Thoracic aorta (tissue), 2 donors: ENCODE measurements around the gene PPA1. TPM values are rescaled to one million over a fixed set of nuclear protein-coding genes. Genes with fewer than 3 reads are reported as not detected.
"Not testable (repeated sequence)": the region's sequence is repeated elsewhere in the genome, so short reads cannot be mapped to it uniquely, and the experiment has no call there.

Experiments
- ATAC-seq: fragments of 150-250 bp; one replicate; pipeline ENCODE4 v1.8.0; 2017; ENCODE audit warnings: low read depth; ENCODE audit not compliant: insufficient number of reproducible peaks, low FRiP score
- DNase-seq: peaks from one replicate; pipeline ENCODE4 v3.0.0-alpha.2; 2020; ENCODE audit warnings: low spot score
- H3K27ac ChIP-seq, 2 donors: fragments of 200-600 bp; sonication (generic); 1 replicate in 1 of 2; 2 replicates in 1 of 2; pipeline ENCODE4 v1.5.1; 2016; ENCODE audit warnings: mild to moderate bottlenecking in 2 of 2, moderate library complexity in 2 of 2
- H3K27me3 ChIP-seq: fragments of 200-600 bp; sonication (generic); replicated peaks from 2 replicates; pipeline ENCODE4 v1.6.0; 2016; ENCODE audit warnings: mild to moderate bottlenecking; ENCODE audit not compliant: insufficient read depth
- H3K36me3 ChIP-seq: fragments of 200-600 bp; sonication (generic); one replicate; pipeline ENCODE4 v1.5.1; 2016
- H3K4me1 ChIP-seq, 2 donors: fragments of 200-600 bp; sonication (generic); 1 replicate in 1 of 2; 2 replicates in 1 of 2; pipeline versions ENCODE4 v1.5.1 to v1.6.0; 2016; ENCODE audit warnings: low read depth in 2 of 2, mild to moderate bottlenecking in 1 of 2; ENCODE audit not compliant: control insufficient read depth in 1 of 2
- H3K4me3 ChIP-seq: fragments of 200-600 bp; sonication (generic); 2 replicates; pipeline ENCODE4 v1.5.1; 2016; ENCODE audit warnings: mild to moderate bottlenecking
- H3K9me3 ChIP-seq: fragments of 200-600 bp; sonication (generic); 2 replicates; pipeline ENCODE4 v1.5.1; 2016
- CTCF ChIP-seq: fragments of 200-600 bp; sonication (generic); IDR thresholded peaks from one replicate; pipeline ENCODE4 v1.5.1; 2019; ENCODE audit warnings: antibody characterized with exemption
- total RNA-seq, 2 donors: library from RNA; depleted of rRNA; stranded (reverse); fragments of >200 nt; gene quantifications; one replicate each; pipeline versions ENCODE4 v1.1.0 to v1.2.3, GENCODE V29; 2016

The PPA1 gene
- total RNA-seq, 2 donors from 2014 or later, result 55.9 to 76.1 TPM

DNA sequence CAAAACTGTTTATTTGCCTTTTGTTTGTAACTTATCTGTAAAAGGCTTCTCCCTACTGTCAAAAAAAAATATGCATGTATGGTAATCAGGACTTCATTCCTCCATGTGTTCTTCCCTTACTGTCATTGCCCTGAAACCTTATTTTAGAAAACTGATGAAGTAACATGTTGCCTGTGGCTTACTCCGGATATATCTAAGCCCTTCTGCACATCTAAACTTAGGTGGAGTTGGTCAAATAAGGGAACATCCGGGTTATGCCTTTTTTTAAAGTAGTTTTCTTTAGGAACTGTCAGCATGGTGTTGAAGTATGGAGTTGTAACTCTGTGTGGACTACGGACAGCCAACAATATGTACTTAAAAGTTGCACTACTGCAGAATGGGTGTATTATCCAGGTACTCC, 69.1 kb downstream of the PPA1 start:
- H3K9me3 ChIP-seq, result no peaks in the 10 kb centered on the region
- no peaks in the 10 kb centered on the region for H3K36me3 ChIP-seq
- TF ChIP-seq CTCF, result no peak
- peaks cover 54 to 73% of the 10 kb centered on the region in 2 donors for H3K4me1 ChIP-seq
- DNase-seq (no peak), ATAC-seq (no peak)
- H3K27me3 ChIP-seq, result no peaks in the 10 kb centered on the region
- H3K27ac ChIP-seq, result no peak overlapping the region
- H3K4me3 ChIP-seq, result no peak overlapping the region

- Histone ChIP-seq H3K9me3 (no peaks in the 10 kb centered on the region), H3K4me1 (peaks cover 47 to 66% of the 10 kb centered on the region in 2 donors), H3K27ac (no peak overlapping the region), H3K36me3 (no peaks in the 10 kb centered on the region), H3K4me3 (no peak overlapping the region), H3K27me3 (no peaks in the 10 kb centered on the region)
- DNase-seq (no peak), ATAC-seq (no peak)
- no peak for TF ChIP-seq CTCF
Measured at GRCh38 chr10:70163448-70163847, 69.8 kb downstream of the PPA1 start.

DNA sequence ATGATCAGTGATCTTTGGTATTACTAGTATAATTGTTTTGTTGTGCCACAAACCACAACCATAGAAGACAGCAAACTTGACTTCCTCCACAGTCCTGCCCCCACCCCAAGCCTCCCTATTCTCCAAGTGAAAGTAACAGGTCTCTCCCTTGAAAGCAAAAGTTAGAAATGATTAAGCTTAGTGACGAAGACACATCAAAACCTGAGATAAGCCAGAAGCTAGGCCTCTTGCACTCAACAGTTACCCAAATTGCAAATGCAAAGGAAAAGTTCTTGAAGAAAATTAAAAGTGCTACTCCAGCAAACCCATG, 70.4 kb downstream of the PPA1 start:
- no peak for TF ChIP-seq CTCF
- Histone ChIP-seq H3K4me3 (no peak overlapping the region), H3K27me3 (no peaks in the 10 kb centered on the region), H3K4me1 (peaks cover 41 to 60% of the 10 kb centered on the region in 2 donors), H3K36me3 (peaks cover 5% of the 10 kb centered on the region), H3K9me3 (no peaks in the 10 kb centered on the region), H3K27ac (no peak overlapping the region)
- DNase-seq (no peak), ATAC-seq (no peak)

GRCh38 chr10:70162151-70162891, 70.9 kb downstream of the PPA1 start:
- H3K9me3 ChIP-seq, result no peaks in the 10 kb centered on the region
- peaks cover 8% of the 10 kb centered on the region for H3K36me3 ChIP-seq
- H3K4me1 ChIP-seq, result peaks cover 35 to 54% of the 10 kb centered on the region in 2 donors
- DNase-seq, result no peak
- H3K27me3 ChIP-seq, result no peaks in the 10 kb centered on the region
- ATAC-seq, result no peak
- no peak overlapping the region for H3K4me3 ChIP-seq
- no peak overlapping the region for H3K27ac ChIP-seq
- TF ChIP-seq CTCF, result no peak

- no peaks in the 10 kb centered on the region for H3K27me3 ChIP-seq
- no peaks in the 10 kb centered on the region for H3K9me3 ChIP-seq
- no peak for ATAC-seq
- H3K36me3 ChIP-seq, result peaks cover 21% of the 10 kb centered on the region
- peaks cover 26 to 39% of the 10 kb centered on the region in 2 donors for H3K4me1 ChIP-seq
- TF ChIP-seq CTCF, result no peak
- DNase-seq, result no peak
- no peak overlapping the region for H3K27ac ChIP-seq
- no peak overlapping the region for H3K4me3 ChIP-seq
Measured at GRCh38 chr10:70160798-70161197, 72.4 kb downstream of the PPA1 start.

DNA sequence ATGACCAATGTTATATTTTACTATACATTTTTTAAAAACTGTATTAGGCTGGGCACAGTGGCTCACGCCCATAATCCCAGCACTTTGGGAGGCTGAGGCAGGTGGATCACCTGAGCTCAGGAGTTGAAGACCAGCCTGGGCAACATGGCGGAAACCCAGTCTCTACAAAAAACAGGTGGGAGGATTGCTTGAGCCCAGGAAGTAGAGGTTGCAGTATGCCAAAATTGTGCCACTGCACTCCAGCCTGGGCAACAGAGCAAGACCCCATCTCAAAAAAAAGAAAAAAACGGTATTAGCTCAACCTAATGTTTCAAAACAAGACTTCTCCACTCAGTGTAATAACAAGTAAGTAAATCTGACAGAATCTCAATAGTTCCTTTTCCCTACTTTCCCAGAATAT, 73.9 kb downstream of the PPA1 start:
- Histone ChIP-seq H3K36me3 (peaks cover 35% of the 10 kb centered on the region), H3K4me1 (peaks cover 26 to 39% of the 10 kb centered on the region in 2 donors)
- ATAC-seq, H3K27me3 ChIP-seq, H3K4me3 ChIP-seq, H3K9me3 ChIP-seq, H3K27ac ChIP-seq, DNase-seq: not testable (repeated sequence)
